Measurements from ENCODE around the gene ZNF711. TPM values are rescaled to one million over a fixed set of nuclear protein-coding genes. Genes with fewer than 3 reads are reported as not detected.
A peak's percentile ranks its signal among the peaks of the same experiment; 100 is the strongest.

Gene ZNF711
- 15.2 and 28.3 TPM in 2 replicates for total RNA-seq (2014; rRNA removed; shearing (Covaris generic); ENCODE audit: low replicate concordance)

DNA sequence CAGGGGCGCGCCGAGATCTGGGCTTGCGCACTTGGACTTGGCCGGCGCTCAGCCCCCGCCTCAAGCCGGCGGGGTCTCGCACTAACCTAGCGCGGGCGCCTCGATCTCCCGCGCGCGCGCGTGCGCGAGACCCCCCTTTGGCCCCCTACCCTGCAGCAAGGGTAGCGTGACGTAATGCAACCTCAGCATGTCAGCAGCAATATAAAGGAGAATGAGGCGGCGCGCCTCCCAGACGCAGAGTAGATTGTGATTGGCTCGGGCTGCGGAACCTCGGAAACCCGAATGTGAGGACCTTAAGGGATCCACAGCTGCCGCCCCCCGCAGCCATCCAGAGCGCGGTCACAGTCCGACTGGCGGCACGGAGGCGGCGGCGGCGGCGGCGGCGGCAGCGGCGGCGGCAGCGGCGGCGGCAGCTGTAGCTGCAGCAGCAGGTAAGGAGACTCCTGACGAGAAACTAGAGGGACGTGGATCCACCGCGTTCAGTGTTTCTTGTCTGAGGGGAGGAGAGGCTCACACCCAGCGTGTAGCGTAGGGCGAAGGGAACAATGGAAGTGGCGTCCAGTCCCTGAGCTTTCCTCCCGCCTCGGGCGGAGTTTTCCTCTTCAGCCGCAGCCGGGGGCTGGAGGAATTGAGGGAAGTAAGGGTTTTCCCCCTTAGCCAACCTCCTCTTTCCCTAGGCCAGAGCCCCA is at the start of gene ZNF711, which contains the start of gene SATL1:
Gene ZNF711, plus strand, starts transcription at position 231 of the 689 bp plus-strand sequence. CDS start 3,582 bp downstream, outside the sequence.
Gene SATL1, minus strand, starts transcription at position 19 of the 689 bp plus-strand sequence. CDS start 134,811 bp downstream, outside the sequence.
- no peaks in the 10 kb centered on the region for H3K27me3 ChIP-seq (ENCODE audit: low read length)
- peak within 1 kb of the TSS; percentile 96 for H2AFZ ChIP-seq (ENCODE audit: low read length)
- H3K79me2 ChIP-seq (ENCODE audit: low read length): peaks cover 33% of the 10 kb centered on the region
- peaks cover 14% of the 10 kb centered on the region for H3K4me1 ChIP-seq (ENCODE audit: low read length)
- H3K9me3 ChIP-seq (ENCODE audit: low read length): no peaks in the 10 kb centered on the region; the same call in 1 of the 2 replicates
- peak; percentile 84 for DNase-seq
- peaks cover 21% of the 10 kb centered on the region; the same call in 1 of the 2 replicates for H3K36me3 ChIP-seq (ENCODE audit: insufficient read depth, low read length)
- no peak within 1 kb of the TSS for H3K27ac ChIP-seq (ENCODE audit: low read length)
- peak within 1 kb of the TSS; percentile 75 for H3K9ac ChIP-seq (ENCODE audit: low read length)
- H3K4me2 ChIP-seq (ENCODE audit: low read depth, low read length, poor library complexity, severe bottlenecking): peak within 1 kb of the TSS; percentile 61
- H3K4me3 ChIP-seq (ENCODE audit: low read length): peak within 1 kb of the TSS; percentile 72
- no peaks in the 10 kb centered on the region for H4K20me1 ChIP-seq (ENCODE audit: insufficient read depth, low read depth, low read length)
- H3K9me2 ChIP-seq (replicated peaks; ENCODE audit: insufficient read depth, low read length): no peaks in the 10 kb centered on the region

DNA sequence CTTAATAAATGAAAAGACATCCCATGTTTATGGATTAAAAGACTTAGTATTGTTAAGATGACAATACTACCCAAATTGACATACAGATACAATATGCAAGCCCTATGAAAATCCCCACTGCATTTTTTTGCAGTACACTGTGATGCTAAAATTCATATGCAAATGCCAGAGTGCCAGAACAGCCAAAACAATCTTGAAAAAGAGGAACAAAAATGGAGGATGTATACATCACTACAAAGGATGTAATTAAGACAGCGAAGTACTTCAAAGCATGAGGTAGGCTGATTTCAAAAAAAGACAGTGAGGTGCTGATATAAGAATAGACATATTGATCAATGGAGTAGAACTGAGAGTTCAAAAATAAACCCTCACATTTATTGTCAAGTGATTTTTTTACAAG is 47.5 kb upstream of the ZNF711 start:
- H3K9me2 ChIP-seq (replicated peaks; ENCODE audit: insufficient read depth, low read length): no peaks in the 10 kb centered on the region
- no peak for DNase-seq

DNA sequence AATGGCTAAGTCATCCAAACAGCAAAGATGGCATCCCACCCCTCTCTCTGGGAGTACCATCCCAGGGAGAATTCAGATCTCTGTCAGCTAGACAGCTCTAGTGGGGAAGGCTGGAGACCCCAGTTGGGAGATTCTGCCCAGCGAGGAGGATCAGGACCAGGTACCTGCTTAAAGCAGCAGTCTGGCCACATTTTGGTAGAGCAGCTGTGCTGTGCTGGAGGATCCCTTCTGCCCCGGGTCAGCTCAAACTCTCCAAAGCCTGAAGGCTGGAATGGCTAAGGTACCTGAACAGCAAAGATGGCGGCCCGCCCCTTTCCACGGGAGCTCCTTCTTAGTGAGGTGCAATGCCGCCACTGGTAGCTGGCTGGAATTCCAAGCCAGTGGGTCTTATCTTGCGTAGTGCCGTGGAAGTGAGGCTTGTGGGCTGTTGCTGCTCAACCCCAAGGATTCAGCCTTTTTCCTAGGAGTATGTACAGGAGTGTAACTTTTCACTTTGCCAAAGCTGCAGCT is 40.3 kb upstream of the ZNF711 start:
- Histone ChIP-seq H3K4me1 (ENCODE audit: low read length) (no peaks in the 10 kb centered on the region), H3K4me2 (ENCODE audit: low read depth, low read length, poor library complexity, severe bottlenecking) (no peak overlapping the region), H3K9me3 (ENCODE audit: low read length) (no peaks in the 10 kb centered on the region; the same call in 1 of the 2 replicates), H3K27me3 (ENCODE audit: low read length) (no peaks in the 10 kb centered on the region), H3K9ac (ENCODE audit: low read length) (no peak overlapping the region), H3K79me2 (ENCODE audit: low read length) (no peaks in the 10 kb centered on the region), H3K4me3 (ENCODE audit: low read length) (no peak overlapping the region), H3K27ac (ENCODE audit: low read length) (no peak overlapping the region), H2AFZ (ENCODE audit: low read length) (no peak overlapping the region), H4K20me1 (ENCODE audit: insufficient read depth, low read depth, low read length) (no peaks in the 10 kb centered on the region), H3K9me2 (replicated peaks; ENCODE audit: insufficient read depth, low read length) (no peaks in the 10 kb centered on the region), H3K36me3 (ENCODE audit: insufficient read depth, low read length) (no peaks in the 10 kb centered on the region)
- DNase-seq: no peak

More for the DNA sequence above, 47.5 kb upstream of the ZNF711 start:
- Histone ChIP-seq H2AFZ (ENCODE audit: low read length) (no peak overlapping the region), H3K79me2 (ENCODE audit: low read length) (no peaks in the 10 kb centered on the region), H3K27ac (ENCODE audit: low read length) (no peak overlapping the region), H3K27me3 (ENCODE audit: low read length) (no peaks in the 10 kb centered on the region), H3K4me1 (ENCODE audit: low read length) (no peaks in the 10 kb centered on the region), H3K4me3 (ENCODE audit: low read length) (no peak overlapping the region), H3K36me3 (ENCODE audit: insufficient read depth, low read length) (no peaks in the 10 kb centered on the region), H3K4me2 (ENCODE audit: low read depth, low read length, poor library complexity, severe bottlenecking) (no peak overlapping the region), H3K9ac (ENCODE audit: low read length) (no peak overlapping the region), H3K9me3 (ENCODE audit: low read length) (no peaks in the 10 kb centered on the region), H4K20me1 (ENCODE audit: insufficient read depth, low read depth, low read length) (no peaks in the 10 kb centered on the region)

DNA sequence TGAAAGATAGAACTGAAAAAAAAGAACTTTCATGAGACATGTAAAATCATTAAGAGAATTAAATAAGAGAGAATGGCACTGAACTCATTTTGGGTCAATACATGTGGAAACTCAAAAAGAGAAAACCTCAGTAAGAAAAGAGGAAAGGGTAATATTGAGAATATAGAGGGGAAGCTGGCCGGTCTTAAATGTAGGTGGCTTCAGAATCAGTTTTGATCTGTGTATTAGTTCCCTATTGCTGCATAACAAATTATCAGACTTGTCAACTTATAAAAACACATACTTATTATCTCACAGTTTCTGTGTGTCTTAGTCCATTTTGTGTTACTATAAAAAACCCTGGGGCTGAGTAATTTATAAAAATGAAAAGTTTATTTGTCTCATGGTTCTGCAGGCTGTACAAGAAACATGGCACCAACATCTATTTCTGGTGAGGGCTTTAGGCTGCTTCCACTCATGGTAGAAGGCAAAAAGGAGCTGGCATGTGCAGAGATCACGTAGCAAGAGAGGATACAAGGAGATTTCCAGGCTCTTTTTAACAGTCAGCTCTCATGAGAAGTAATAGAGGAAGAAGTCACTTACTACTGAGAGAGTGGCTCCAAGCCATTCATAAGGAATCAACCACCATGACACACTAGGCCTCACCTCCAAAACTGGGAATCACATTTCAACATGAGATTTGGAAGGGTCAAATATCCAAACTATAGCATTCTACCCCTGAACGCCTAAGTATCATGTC is 29.8 kb upstream of the ZNF711 start:
- Histone ChIP-seq H3K79me2 (ENCODE audit: low read length) (no peaks in the 10 kb centered on the region), H3K9me2 (replicated peaks; ENCODE audit: insufficient read depth, low read length) (no peaks in the 10 kb centered on the region), H3K9me3 (ENCODE audit: low read length) (peaks cover 5% of the 10 kb centered on the region; the same call in 1 of the 2 replicates), H4K20me1 (ENCODE audit: insufficient read depth, low read depth, low read length) (no peaks in the 10 kb centered on the region), H3K27me3 (ENCODE audit: low read length) (no peaks in the 10 kb centered on the region), H3K4me2 (ENCODE audit: low read depth, low read length, poor library complexity, severe bottlenecking) (no peak overlapping the region), H3K36me3 (ENCODE audit: insufficient read depth, low read length) (no peaks in the 10 kb centered on the region), H2AFZ (ENCODE audit: low read length) (no peak overlapping the region), H3K4me1 (ENCODE audit: low read length) (no peaks in the 10 kb centered on the region), H3K4me3 (ENCODE audit: low read length) (no peak overlapping the region), H3K27ac (ENCODE audit: low read length) (no peak overlapping the region), H3K9ac (ENCODE audit: low read length) (no peak overlapping the region)
- no peak for DNase-seq

DNA sequence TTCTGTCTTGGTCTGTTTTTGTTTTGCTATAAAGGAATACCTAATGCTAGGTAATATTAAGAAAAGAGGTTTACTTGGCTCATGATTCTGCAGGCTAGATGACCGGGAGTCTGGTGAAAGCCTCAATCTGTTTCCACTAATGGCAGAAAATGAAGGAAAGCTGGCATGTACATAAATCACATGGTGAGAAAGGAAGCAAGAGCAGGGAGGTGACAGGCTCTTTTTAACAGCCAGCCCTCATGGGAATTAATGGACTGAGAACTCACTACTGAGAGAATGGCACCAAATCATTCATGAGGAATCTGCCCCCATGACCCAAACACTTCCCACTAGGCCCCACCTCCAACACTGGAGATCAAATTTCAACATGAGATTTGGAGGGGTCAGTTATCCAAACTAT is 27.8 kb upstream of the ZNF711 start:
- Histone ChIP-seq H3K9me2 (replicated peaks; ENCODE audit: insufficient read depth, low read length) (no peaks in the 10 kb centered on the region), H3K27me3 (ENCODE audit: low read length) (no peaks in the 10 kb centered on the region), H3K4me3 (ENCODE audit: low read length) (no peak overlapping the region), H3K9me3 (ENCODE audit: low read length) (peaks cover 5% of the 10 kb centered on the region; the same call in 1 of the 2 replicates), H3K4me1 (ENCODE audit: low read length) (no peaks in the 10 kb centered on the region), H3K79me2 (ENCODE audit: low read length) (no peaks in the 10 kb centered on the region), H3K36me3 (ENCODE audit: insufficient read depth, low read length) (no peaks in the 10 kb centered on the region), H4K20me1 (ENCODE audit: insufficient read depth, low read depth, low read length) (no peaks in the 10 kb centered on the region), H2AFZ (ENCODE audit: low read length) (no peak overlapping the region), H3K9ac (ENCODE audit: low read length) (no peak overlapping the region), H3K27ac (ENCODE audit: low read length) (no peak overlapping the region), H3K4me2 (ENCODE audit: low read depth, low read length, poor library complexity, severe bottlenecking) (no peak overlapping the region)
- DNase-seq: no peak

DNA sequence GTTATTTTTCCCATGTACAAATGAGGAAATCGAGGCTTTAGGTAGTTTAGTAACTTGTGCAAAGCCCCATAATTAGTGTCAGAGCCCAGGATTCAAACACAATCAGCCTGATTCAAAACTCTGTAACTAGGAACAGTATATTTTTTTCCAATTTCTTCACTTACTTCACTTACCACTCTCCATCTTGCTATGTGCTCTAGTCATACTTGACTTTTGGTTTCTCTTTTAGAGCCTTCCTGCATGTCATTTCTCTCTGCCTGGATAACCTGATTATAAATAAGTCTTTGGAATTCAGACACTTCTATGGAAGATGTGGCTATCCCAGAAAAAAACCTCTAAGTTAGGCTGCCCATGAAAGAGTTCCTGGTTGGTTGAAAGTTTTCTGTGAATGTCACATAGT is 22.4 kb upstream of the ZNF711 start:
- Histone ChIP-seq H3K9me2 (replicated peaks; ENCODE audit: insufficient read depth, low read length) (no peaks in the 10 kb centered on the region), H3K79me2 (ENCODE audit: low read length) (no peaks in the 10 kb centered on the region), H3K9ac (ENCODE audit: low read length) (no peak overlapping the region), H4K20me1 (ENCODE audit: insufficient read depth, low read depth, low read length) (no peaks in the 10 kb centered on the region), H3K27me3 (ENCODE audit: low read length) (no peaks in the 10 kb centered on the region), H3K4me1 (ENCODE audit: low read length) (no peaks in the 10 kb centered on the region), H3K9me3 (ENCODE audit: low read length) (no peaks in the 10 kb centered on the region), H2AFZ (ENCODE audit: low read length) (no peak overlapping the region), H3K27ac (ENCODE audit: low read length) (no peak overlapping the region), H3K4me2 (ENCODE audit: low read depth, low read length, poor library complexity, severe bottlenecking) (no peak overlapping the region), H3K36me3 (ENCODE audit: insufficient read depth, low read length) (no peaks in the 10 kb centered on the region), H3K4me3 (ENCODE audit: low read length) (no peak overlapping the region)
- no peak for DNase-seq

DNA sequence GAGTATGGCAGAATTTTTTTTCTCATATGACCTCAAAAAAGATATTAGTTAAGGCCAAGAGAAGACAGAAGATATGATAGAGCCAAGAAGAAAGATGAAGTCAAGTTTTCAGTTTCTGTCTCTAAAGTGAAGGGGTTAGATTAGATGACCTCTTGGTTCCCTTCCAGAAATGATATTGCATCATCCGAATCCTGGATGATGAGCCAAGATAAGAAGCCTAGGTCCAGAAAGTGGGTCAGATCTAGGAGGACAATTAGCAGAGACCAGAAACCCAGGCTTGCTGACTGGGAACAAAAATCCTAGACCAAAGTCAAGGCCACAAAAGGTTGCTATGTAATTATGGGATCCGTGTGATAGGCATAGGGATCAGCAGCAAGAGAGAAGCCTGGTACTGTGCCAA is 20.4 kb upstream of the ZNF711 start:
- H3K79me2 ChIP-seq (ENCODE audit: low read length): no peaks in the 10 kb centered on the region
- no peaks in the 10 kb centered on the region for H3K36me3 ChIP-seq (ENCODE audit: insufficient read depth, low read length)
- H3K9ac ChIP-seq (ENCODE audit: low read length): no peak overlapping the region
- no peak for DNase-seq
- no peaks in the 10 kb centered on the region for H4K20me1 ChIP-seq (ENCODE audit: insufficient read depth, low read depth, low read length)
- H3K27me3 ChIP-seq (ENCODE audit: low read length): no peaks in the 10 kb centered on the region
- no peaks in the 10 kb centered on the region for H3K9me3 ChIP-seq (ENCODE audit: low read length)
- no peak overlapping the region for H3K4me3 ChIP-seq (ENCODE audit: low read length)
- H2AFZ ChIP-seq (ENCODE audit: low read length): no peak overlapping the region
- H3K27ac ChIP-seq (ENCODE audit: low read length): no peak overlapping the region
- no peaks in the 10 kb centered on the region for H3K4me1 ChIP-seq (ENCODE audit: low read length)
- no peaks in the 10 kb centered on the region for H3K9me2 ChIP-seq (replicated peaks; ENCODE audit: insufficient read depth, low read length)
- no peak overlapping the region for H3K4me2 ChIP-seq (ENCODE audit: low read depth, low read length, poor library complexity, severe bottlenecking)

DNA sequence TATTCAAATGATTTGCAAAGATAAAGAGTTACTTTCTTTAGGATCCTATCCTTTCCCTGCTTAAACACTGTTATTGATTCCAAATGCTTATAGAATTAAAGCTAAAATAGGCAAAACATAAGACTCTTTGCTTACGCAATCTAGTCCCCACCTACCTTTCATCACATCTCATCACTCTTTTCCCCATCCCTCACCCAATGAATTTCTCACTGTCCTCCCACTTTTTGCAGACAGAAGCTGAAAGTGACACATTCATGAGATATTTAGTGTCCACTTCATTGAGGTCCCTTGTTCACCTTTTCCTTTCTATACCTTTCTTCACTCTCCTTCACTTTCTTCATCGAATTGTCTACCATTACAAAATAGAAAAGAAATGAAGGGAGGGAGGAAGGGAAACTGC is 636 bp upstream of the ZNF711 start:
- H3K9ac ChIP-seq (ENCODE audit: low read length): peak overlapping the region; percentile 75
- no peaks in the 10 kb centered on the region for H3K9me2 ChIP-seq (replicated peaks; ENCODE audit: insufficient read depth, low read length)
- peak overlapping the region; percentile 61 for H3K4me2 ChIP-seq (ENCODE audit: low read depth, low read length, poor library complexity, severe bottlenecking)
- peak overlapping the region; percentile 96 for H2AFZ ChIP-seq (ENCODE audit: low read length)
- no peak overlapping the region for H3K27ac ChIP-seq (ENCODE audit: low read length)
- no peaks in the 10 kb centered on the region for H3K27me3 ChIP-seq (ENCODE audit: low read length)
- no peak for DNase-seq
- H3K9me3 ChIP-seq (ENCODE audit: low read length): no peaks in the 10 kb centered on the region; the same call in 1 of the 2 replicates
- H3K4me3 ChIP-seq (ENCODE audit: low read length): peak overlapping the region; percentile 72
- H3K36me3 ChIP-seq (ENCODE audit: insufficient read depth, low read length): peaks cover 15% of the 10 kb centered on the region; the same call in 1 of the 2 replicates
- peaks cover 27% of the 10 kb centered on the region for H3K79me2 ChIP-seq (ENCODE audit: low read length)
- H3K4me1 ChIP-seq (ENCODE audit: low read length): peaks cover 14% of the 10 kb centered on the region
- H4K20me1 ChIP-seq (ENCODE audit: insufficient read depth, low read depth, low read length): no peaks in the 10 kb centered on the region

All from Karpas-422 (cell line).